ENCODE measurements around the gene LHFPL2. TPM values are rescaled to one million over a fixed set of nuclear protein-coding genes. Genes with fewer than 3 reads are reported as not detected.
A peak's percentile ranks its signal among the peaks of the same experiment; 100 is the strongest.

The LHFPL2 gene
- total RNA-seq, 1 experiment from 2014 or later: 17.9 TPM

DNA sequence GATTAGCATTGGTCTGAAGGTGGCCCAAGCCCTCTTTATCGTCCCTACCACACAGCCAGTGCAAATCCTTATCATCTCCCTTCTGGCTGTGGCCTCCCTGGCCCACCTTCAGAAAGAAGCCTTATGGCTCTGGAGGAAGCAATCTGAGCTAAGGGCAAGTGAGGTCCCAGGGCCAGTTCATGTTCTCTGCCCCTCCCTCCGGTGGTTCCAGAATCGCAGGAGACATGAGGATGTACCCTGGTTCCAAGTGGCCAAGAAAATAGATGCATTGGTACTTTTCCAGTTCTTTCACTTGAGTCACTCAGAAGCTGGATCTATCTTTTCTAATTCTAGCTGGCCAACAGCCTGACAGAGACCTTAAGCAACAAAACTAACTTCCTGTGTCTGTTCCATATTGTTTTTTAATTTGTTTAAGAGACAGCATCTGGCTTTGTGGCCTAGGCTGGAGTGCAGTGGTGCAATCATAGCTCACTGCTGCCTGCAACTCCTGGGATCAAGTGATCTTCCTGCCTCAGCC lies 60.7 kb downstream of the LHFPL2 start:
- DNase-seq (ENCODE audit: low read depth, low spot score) (no peak), ATAC-seq (no peak)
- CTCF ChIA-PET: interaction anchor here (1.4 kb wide), 1 partner anchor 10 kb away, joined by 3 read pairs; no protein-coding TSS in a partner anchor
- BruUV-seq (replicated peaks): no TSS peak
- H3K9me3 ChIP-seq (ENCODE audit: control insufficient read depth in 1 of 2, insufficient read depth in 1 of 2, low read depth in 1 of 2, low read length in 2 of 2): no peaks in the 10 kb centered on the region
- POLR2A ChIA-PET: no interaction called here
- H3K4me2 ChIP-seq (ENCODE audit: low read length): no peak overlapping the region
- H3K79me2 ChIP-seq (ENCODE audit: insufficient read depth, low read length): no peaks in the 10 kb centered on the region; the same call in 1 of the 2 replicates
- intact Hi-C loops (cut with micrococcal nuclease): no loop called here
- RAD21 ChIA-PET (ENCODE audit: low non-redundant PET in 1 of 2, low total read pairs in 2 of 2, uncharacterized antibody in 2 of 2, unreplicated experiment in 2 of 2): no interaction called here
- H3K27me3 ChIP-seq (ENCODE audit: insufficient read depth, low read length): no peaks in the 10 kb centered on the region
- H3K36me3 ChIP-seq (ENCODE audit: control insufficient read depth in 1 of 2, insufficient read depth in 2 of 2, low read length in 2 of 2): no peaks in the 10 kb centered on the region
- H3K9me2 ChIP-seq (ENCODE audit: insufficient read depth): no peaks in the 10 kb centered on the region
- H3K9ac ChIP-seq (ENCODE audit: low read length): no peak overlapping the region
- no peak overlapping the region for H3K27ac ChIP-seq (ENCODE audit: low read depth, low read length)
- H2AFZ ChIP-seq (ENCODE audit: low read depth, low read length, poor library complexity, severe bottlenecking): no peak overlapping the region
- peaks cover 27 to 46% of the 10 kb centered on the region in 2 experiments for H3K4me1 ChIP-seq (ENCODE audit: control insufficient read depth in 1 of 2, insufficient read depth in 2 of 2, low read length in 2 of 2)
- no peak for TF ChIP-seq ZFX (IDR thresholded peaks at IDR 0.05)
- H4K20me1 ChIP-seq (ENCODE audit: insufficient read depth): no peaks in the 10 kb centered on the region
- H3K4me3 ChIP-seq (replicated peaks in 1 of 2; ENCODE audit: low read depth in 1 of 2, low read length in 2 of 2): no peak overlapping the region

- Histone ChIP-seq H3K9me2 (ENCODE audit: insufficient read depth) (no peaks in the 10 kb centered on the region), H3K9ac (ENCODE audit: low read length) (no peak overlapping the region), H2AFZ (ENCODE audit: low read depth, low read length, poor library complexity, severe bottlenecking) (no peak overlapping the region), H3K27me3 (ENCODE audit: insufficient read depth, low read length) (no peaks in the 10 kb centered on the region), H4K20me1 (ENCODE audit: insufficient read depth) (no peaks in the 10 kb centered on the region), H3K9me3 (ENCODE audit: control insufficient read depth in 1 of 2, insufficient read depth in 1 of 2, low read depth in 1 of 2, low read length in 2 of 2) (no peaks in the 10 kb centered on the region), H3K27ac (ENCODE audit: low read depth, low read length) (no peak overlapping the region), H3K79me2 (ENCODE audit: insufficient read depth, low read length) (no peaks in the 10 kb centered on the region; the same call in 1 of the 2 replicates), H3K4me3 (replicated peaks in 1 of 2; ENCODE audit: low read depth in 1 of 2, low read length in 2 of 2) (no peak overlapping the region), H3K4me1 (ENCODE audit: control insufficient read depth in 1 of 2, insufficient read depth in 2 of 2, low read length in 2 of 2) (peaks cover 27 to 42% of the 10 kb centered on the region in 2 experiments), H3K36me3 (ENCODE audit: control insufficient read depth in 1 of 2, insufficient read depth in 2 of 2, low read length in 2 of 2) (no peaks in the 10 kb centered on the region), H3K4me2 (ENCODE audit: low read length) (peak overlapping the region; percentile 55)
- no peak for DNase-seq (ENCODE audit: low read depth, low spot score)
- no peak for ATAC-seq
- ChIA-PET POLR2A (no interaction called here), CTCF (no interaction called here), RAD21 (ENCODE audit: low non-redundant PET in 1 of 2, low total read pairs in 2 of 2, uncharacterized antibody in 2 of 2, unreplicated experiment in 2 of 2) (no interaction called here)
- no TSS peak for BruUV-seq (replicated peaks)
- intact Hi-C loops (cut with micrococcal nuclease): no loop called here
- TF ChIP-seq POLR2A (IDR thresholded peaks at IDR 0.05; ENCODE audit: borderline replicate concordance, extremely low read depth, insufficient read depth, insufficient read length) (no peak), SP1 (IDR thresholded peaks at IDR 0.05; ENCODE audit: low read depth) (no peak), SRF (IDR thresholded peaks at IDR 0.05; ENCODE audit: low read depth) (no peak), ZNF274 (IDR thresholded peaks at IDR 0.05; ENCODE audit: low read depth, low read length) (no peak), CTCF (IDR thresholded peaks at IDR 0.05 in 2 of 3, conservative IDR thresholded peaks at IDR 0.05 in 1 of 3; ENCODE audit: borderline replicate concordance in 1 of 3, insufficient read depth in 1 of 3, low read depth in 2 of 3, low read length in 2 of 3) (no peak), YY1 (IDR thresholded peaks at IDR 0.05; ENCODE audit: extremely low read depth, insufficient replicate concordance, low read depth, low read length) (no peak), CBX3 (IDR thresholded peaks at IDR 0.05; ENCODE audit: low read depth) (no peak), RAD21 (IDR thresholded peaks at IDR 0.05; ENCODE audit: low read depth) (no peak), POLR2AphosphoS5 (IDR thresholded peaks at IDR 0.05; ENCODE audit: low read depth, low read length) (no peak), CEBPB (IDR thresholded peaks at IDR 0.05; ENCODE audit: low read depth) (no peak)
- TF ChIP-seq, protein P1, sequence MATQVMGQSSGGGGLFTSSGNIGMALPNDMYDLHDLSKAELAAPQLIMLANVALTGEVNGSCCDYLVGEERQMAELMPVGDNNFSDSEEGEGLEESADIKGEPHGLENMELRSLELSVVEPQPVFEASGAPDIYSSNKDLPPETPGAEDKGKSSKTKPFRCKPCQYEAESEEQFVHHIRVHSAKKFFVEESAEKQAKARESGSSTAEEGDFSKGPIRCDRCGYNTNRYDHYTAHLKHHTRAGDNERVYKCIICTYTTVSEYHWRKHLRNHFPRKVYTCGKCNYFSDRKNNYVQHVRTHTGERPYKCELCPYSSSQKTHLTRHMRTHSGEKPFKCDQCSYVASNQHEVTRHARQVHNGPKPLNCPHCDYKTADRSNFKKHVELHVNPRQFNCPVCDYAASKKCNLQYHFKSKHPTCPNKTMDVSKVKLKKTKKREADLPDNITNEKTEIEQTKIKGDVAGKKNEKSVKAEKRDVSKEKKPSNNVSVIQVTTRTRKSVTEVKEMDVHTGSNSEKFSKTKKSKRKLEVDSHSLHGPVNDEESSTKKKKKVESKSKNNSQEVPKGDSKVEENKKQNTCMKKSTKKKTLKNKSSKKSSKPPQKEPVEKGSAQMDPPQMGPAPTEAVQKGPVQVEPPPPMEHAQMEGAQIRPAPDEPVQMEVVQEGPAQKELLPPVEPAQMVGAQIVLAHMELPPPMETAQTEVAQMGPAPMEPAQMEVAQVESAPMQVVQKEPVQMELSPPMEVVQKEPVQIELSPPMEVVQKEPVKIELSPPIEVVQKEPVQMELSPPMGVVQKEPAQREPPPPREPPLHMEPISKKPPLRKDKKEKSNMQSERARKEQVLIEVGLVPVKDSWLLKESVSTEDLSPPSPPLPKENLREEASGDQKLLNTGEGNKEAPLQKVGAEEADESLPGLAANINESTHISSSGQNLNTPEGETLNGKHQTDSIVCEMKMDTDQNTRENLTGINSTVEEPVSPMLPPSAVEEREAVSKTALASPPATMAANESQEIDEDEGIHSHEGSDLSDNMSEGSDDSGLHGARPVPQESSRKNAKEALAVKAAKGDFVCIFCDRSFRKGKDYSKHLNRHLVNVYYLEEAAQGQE (IDR thresholded peaks at IDR 0.05; ENCODE audit: low read depth): no peak
Observed at GRCh38 chr5:78587081-78587774, 61.3 kb downstream of the LHFPL2 start.
